Endodermal cell (in vitro differentiated cells): Measurements from ENCODE around the gene PHF12. TPM values are rescaled to one million over a fixed set of nuclear protein-coding genes. Genes with fewer than 3 reads are reported as not detected.

Experiments
- DNase-seq: peaks from one replicate; pipeline ENCODE4 v3.0.0-alpha.2; 2017
- H3K27ac ChIP-seq: 2 replicates; pipeline ENCODE4 v1.5.1; 2013; ENCODE audit warnings: mild to moderate bottlenecking, low read depth, low read length, moderate library complexity
- H3K27me3 ChIP-seq: 2 replicates; pipeline ENCODE4 v1.6.1; 2013; ENCODE audit warnings: mild to moderate bottlenecking, low read length, moderate library complexity; ENCODE audit not compliant: insufficient read depth, control insufficient read depth, poor library complexity, severe bottlenecking
- H3K36me3 ChIP-seq: 2 replicates; pipeline ENCODE4 v1.7.0; 2013; ENCODE audit warnings: mild to moderate bottlenecking, low read length, moderate library complexity; ENCODE audit not compliant: control insufficient read depth, insufficient read depth
- H3K4me1 ChIP-seq: one replicate; pipeline ENCODE4 v1.7.0; 2013; ENCODE audit warnings: low read length; ENCODE audit not compliant: control insufficient read depth, insufficient read depth
- H3K4me3 ChIP-seq: 2 replicates; pipeline ENCODE4 v1.5.1; 2013; ENCODE audit warnings: mild to moderate bottlenecking, low read length, moderate library complexity
- H3K9ac ChIP-seq: 2 replicates; pipeline ENCODE4 v1.6.1; 2013; ENCODE audit warnings: mild to moderate bottlenecking, low read length, moderate library complexity; ENCODE audit not compliant: poor library complexity, severe bottlenecking; ENCODE audit errors: extremely low read depth
- H3K9me3 ChIP-seq: 2 replicates; pipeline ENCODE4 v1.6.1; 2013; ENCODE audit warnings: mild to moderate bottlenecking, low read length, moderate library complexity; ENCODE audit not compliant: control insufficient read depth
- H3K27ac Mint-ChIP-seq: 2 replicates; pipeline ENCODE4 v1.8.0; 2020; ENCODE audit warnings: mixed read lengths
- H3K27me3 Mint-ChIP-seq: 2 replicates; pipeline ENCODE4 v1.8.0; 2021; ENCODE audit warnings: mild to moderate bottlenecking, mixed read lengths; ENCODE audit not compliant: insufficient read depth
- H3K36me3 Mint-ChIP-seq: 2 replicates; pipeline ENCODE4 v1.8.0; 2020; ENCODE audit warnings: low read depth, mixed read lengths
- H3K4me1 Mint-ChIP-seq: 2 replicates; pipeline ENCODE4 v1.8.0; 2020; ENCODE audit warnings: mixed read lengths
- H3K4me3 Mint-ChIP-seq: 2 replicates; pipeline ENCODE4 v1.8.0; 2020; ENCODE audit warnings: mild to moderate bottlenecking, moderate library complexity, mixed read lengths
- H3K9me3 Mint-ChIP-seq: 2 replicates; pipeline ENCODE4 v1.8.0; 2020; ENCODE audit warnings: mild to moderate bottlenecking, mixed read lengths
- WGBS, 2 experiments: methylation state at CpG; one replicate each; pipeline versions ENCODE4 v1.1.5 to v1.1.7; 2013; ENCODE audit warnings: missing lambda C conversion rate in 2 of 2, mixed read lengths in 1 of 2; ENCODE audit not compliant: insufficient coverage in 1 of 2, insufficient read length in 1 of 2; 5-methylcytosine and 5-hydroxymethylcytosine counted together
- total RNA-seq, 2 donors: library from RNA; stranded (reverse); fragmentation: NEBNext Ultra II Directional in 1 of 2; extraction: Animal tissue kit (Norgen Biotek cat#: 25700) in 1 of 2; gene quantifications; 2 replicates in 1 of 2; 3 replicates in 1 of 2; pipeline ENCODE4 v1.2.1, GENCODE V29; 2021
- TF ChIP-seq, protein P1 (sequence below): fragments of 200-600 bp; sonication (generic); conservative IDR thresholded peaks from 2 replicates; pipeline ENCODE4 v1.5.0; 2021; ENCODE audit warnings: antibody characterized with exemption, mild to moderate bottlenecking

Gene PHF12
- total RNA-seq, 2 donors from 2014 or later = 60.0 to 61.0 TPM

- Mint-ChIP-seq H3K27ac (no peak overlapping the region), H3K9me3 (no peaks in the 10 kb centered on the region)
Observed at GRCh38 chr17:28972437-28972836, 21.1 kb upstream of the PHF12 start.

GRCh38 chr17:28970879-28971278, 19.6 kb upstream of the PHF12 start:
- H3K9ac ChIP-seq = no peak overlapping the region
- H3K27me3 ChIP-seq = peaks cover 2% of the 10 kb centered on the region
- 77 to 79% methylated on average over 6 of the region's 6 CpGs for WGBS, 2 experiments
- TF ChIP-seq, protein P1, sequence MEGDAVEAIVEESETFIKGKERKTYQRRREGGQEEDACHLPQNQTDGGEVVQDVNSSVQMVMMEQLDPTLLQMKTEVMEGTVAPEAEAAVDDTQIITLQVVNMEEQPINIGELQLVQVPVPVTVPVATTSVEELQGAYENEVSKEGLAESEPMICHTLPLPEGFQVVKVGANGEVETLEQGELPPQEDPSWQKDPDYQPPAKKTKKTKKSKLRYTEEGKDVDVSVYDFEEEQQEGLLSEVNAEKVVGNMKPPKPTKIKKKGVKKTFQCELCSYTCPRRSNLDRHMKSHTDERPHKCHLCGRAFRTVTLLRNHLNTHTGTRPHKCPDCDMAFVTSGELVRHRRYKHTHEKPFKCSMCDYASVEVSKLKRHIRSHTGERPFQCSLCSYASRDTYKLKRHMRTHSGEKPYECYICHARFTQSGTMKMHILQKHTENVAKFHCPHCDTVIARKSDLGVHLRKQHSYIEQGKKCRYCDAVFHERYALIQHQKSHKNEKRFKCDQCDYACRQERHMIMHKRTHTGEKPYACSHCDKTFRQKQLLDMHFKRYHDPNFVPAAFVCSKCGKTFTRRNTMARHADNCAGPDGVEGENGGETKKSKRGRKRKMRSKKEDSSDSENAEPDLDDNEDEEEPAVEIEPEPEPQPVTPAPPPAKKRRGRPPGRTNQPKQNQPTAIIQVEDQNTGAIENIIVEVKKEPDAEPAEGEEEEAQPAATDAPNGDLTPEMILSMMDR = no peak
- H3K4me1 ChIP-seq = peaks cover 24% of the 10 kb centered on the region
- H3K4me3 ChIP-seq = no peak overlapping the region
- Mint-ChIP-seq H3K36me3 (no peaks in the 10 kb centered on the region), H3K27me3 (peaks cover 23% of the 10 kb centered on the region), H3K4me1 (peaks cover 28% of the 10 kb centered on the region), H3K27ac (no peak overlapping the region), H3K9me3 (no peaks in the 10 kb centered on the region), H3K4me3 (no peak overlapping the region)
- no peaks in the 10 kb centered on the region for H3K9me3 ChIP-seq
- DNase-seq = no peak
- no peak overlapping the region for H3K27ac ChIP-seq
- H3K36me3 ChIP-seq = no peaks in the 10 kb centered on the region

More at GRCh38 chr17:28972437-28972836, 21.1 kb upstream of the PHF12 start:
- TF ChIP-seq, protein P1 = no peak
- H3K4me1 ChIP-seq = peaks cover 24% of the 10 kb centered on the region
- no peaks in the 10 kb centered on the region for H3K36me3 Mint-ChIP-seq
- H3K9me3 ChIP-seq = no peaks in the 10 kb centered on the region
- no peak overlapping the region for H3K27ac ChIP-seq
- H3K4me3 ChIP-seq = no peak overlapping the region
- no peaks in the 10 kb centered on the region for H3K36me3 ChIP-seq
- no peak overlapping the region for H3K9ac ChIP-seq
- H3K27me3 ChIP-seq = peaks cover 17% of the 10 kb centered on the region
- H3K4me3 Mint-ChIP-seq = no peak overlapping the region
- WGBS, 2 experiments = 87 to 94% methylated on average over 8 to 10 of the region's 10 CpGs
- H3K27me3 Mint-ChIP-seq = peaks cover 33% of the 10 kb centered on the region
- peak; percentile 64 for DNase-seq
- H3K4me1 Mint-ChIP-seq = peaks cover 28% of the 10 kb centered on the region

- no peak overlapping the region for H3K9ac ChIP-seq
- H3K9me3 ChIP-seq = no peaks in the 10 kb centered on the region
- Mint-ChIP-seq H3K27me3 (peaks cover 18% of the 10 kb centered on the region), H3K9me3 (no peaks in the 10 kb centered on the region), H3K27ac (no peak overlapping the region), H3K4me1 (peaks cover 28% of the 10 kb centered on the region), H3K36me3 (no peaks in the 10 kb centered on the region), H3K4me3 (no peak overlapping the region)
- no peaks in the 10 kb centered on the region for H3K27me3 ChIP-seq
- H3K27ac ChIP-seq = no peak overlapping the region
- WGBS, 2 experiments = 89 to 92% methylated on average over 5 to 12 of the region's 12 CpGs
- peaks cover 24% of the 10 kb centered on the region for H3K4me1 ChIP-seq
- no peaks in the 10 kb centered on the region for H3K36me3 ChIP-seq
- DNase-seq = no peak
- TF ChIP-seq, protein P1 = no peak
- H3K4me3 ChIP-seq = no peak overlapping the region
Observed at GRCh38 chr17:28969706-28970393, 18.5 kb upstream of the PHF12 start.
